HL-60 (cell line): Measurements from ENCODE around the gene GIPC1.

Experiments used
- DNase-seq, 2 experiments: peaks; one replicate each; pipeline ENCODE4 v3.0.0-alpha.2; 2010 to 2020; ENCODE audit warnings: low read depth in 1 of 2, low spot score in 1 of 2
- H3K27ac ChIP-seq: fragments of 250-450 bp; sonication (Bioruptor Pico); replicated peaks from 2 replicates; pipeline ENCODE4 v1.5.1; 2020; ENCODE audit warnings: mild to moderate bottlenecking, moderate library complexity
- H3K27me3 ChIP-seq: fragments of 250-450 bp; sonication (Bioruptor Pico); 2 replicates; pipeline ENCODE4 v1.5.1; 2021; ENCODE audit warnings: mild to moderate bottlenecking, moderate library complexity; ENCODE audit not compliant: insufficient read depth, poor library complexity, severe bottlenecking
- H3K4me3 ChIP-seq: replicated peaks from 2 replicates; pipeline ENCODE4 v1.5.1; 2011; ENCODE audit warnings: mild to moderate bottlenecking, control low read depth, low read length; ENCODE audit not compliant: insufficient read depth
- GABPA ChIP-seq: IDR thresholded peaks from 2 replicates; pipeline ENCODE4 v1.6.1; 2012; ENCODE audit warnings: low read depth
- POLR2AphosphoS5 ChIP-seq: IDR thresholded peaks from 2 replicates; pipeline ENCODE4 v1.6.1; 2012; ENCODE audit warnings: low read depth
- SPI1 ChIP-seq: IDR thresholded peaks from 2 replicates; pipeline ENCODE4 v1.6.1; 2012; ENCODE audit warnings: low read depth, mild to moderate bottlenecking, borderline replicate concordance
- TF ChIP-seq, protein P1 (sequence below): IDR thresholded peaks from one replicate; pipeline ENCODE4 v1.5.1; 2011; ENCODE audit warnings: low read length, control low read depth, inconsistent platforms; ENCODE audit not compliant: insufficient read depth
- TF ChIP-seq, protein P2 (sequence below): IDR thresholded peaks from 2 replicates; pipeline ENCODE4 v1.6.1; 2012; ENCODE audit warnings: low read depth; ENCODE audit not compliant: insufficient replicate concordance

The GIPC1 gene

DNA sequence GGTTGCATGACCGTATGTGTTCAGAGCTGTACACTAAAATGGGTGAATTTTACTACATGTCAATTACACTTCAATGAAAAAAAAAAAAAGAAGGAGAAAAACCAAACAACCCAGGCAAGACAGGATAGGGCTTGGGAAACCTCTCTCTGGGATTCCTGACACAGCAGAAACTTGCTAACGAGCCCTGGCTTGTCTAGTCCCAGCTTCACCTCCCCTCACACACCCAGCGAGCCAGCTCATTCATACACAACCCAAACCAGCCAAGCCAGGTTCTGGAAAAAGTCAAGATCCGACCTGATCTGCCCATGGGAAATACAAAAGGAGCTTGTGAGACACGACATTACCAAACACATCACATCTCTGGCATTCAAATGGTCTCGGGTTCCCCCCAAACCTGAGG, 29.8 kb upstream of the GIPC1 start:
- H3K27me3 ChIP-seq: no peaks in the 10 kb centered on the region
- no peak overlapping the region for H3K4me3 ChIP-seq
- H3K27ac ChIP-seq: no peak overlapping the region
- DNase-seq: no peak
- TF ChIP-seq, protein P1, sequence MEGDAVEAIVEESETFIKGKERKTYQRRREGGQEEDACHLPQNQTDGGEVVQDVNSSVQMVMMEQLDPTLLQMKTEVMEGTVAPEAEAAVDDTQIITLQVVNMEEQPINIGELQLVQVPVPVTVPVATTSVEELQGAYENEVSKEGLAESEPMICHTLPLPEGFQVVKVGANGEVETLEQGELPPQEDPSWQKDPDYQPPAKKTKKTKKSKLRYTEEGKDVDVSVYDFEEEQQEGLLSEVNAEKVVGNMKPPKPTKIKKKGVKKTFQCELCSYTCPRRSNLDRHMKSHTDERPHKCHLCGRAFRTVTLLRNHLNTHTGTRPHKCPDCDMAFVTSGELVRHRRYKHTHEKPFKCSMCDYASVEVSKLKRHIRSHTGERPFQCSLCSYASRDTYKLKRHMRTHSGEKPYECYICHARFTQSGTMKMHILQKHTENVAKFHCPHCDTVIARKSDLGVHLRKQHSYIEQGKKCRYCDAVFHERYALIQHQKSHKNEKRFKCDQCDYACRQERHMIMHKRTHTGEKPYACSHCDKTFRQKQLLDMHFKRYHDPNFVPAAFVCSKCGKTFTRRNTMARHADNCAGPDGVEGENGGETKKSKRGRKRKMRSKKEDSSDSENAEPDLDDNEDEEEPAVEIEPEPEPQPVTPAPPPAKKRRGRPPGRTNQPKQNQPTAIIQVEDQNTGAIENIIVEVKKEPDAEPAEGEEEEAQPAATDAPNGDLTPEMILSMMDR: no peak
- no peak for TF ChIP-seq POLR2AphosphoS5
- TF ChIP-seq SPI1: no peak
- no peak for TF ChIP-seq GABPA
- TF ChIP-seq, protein P2, sequence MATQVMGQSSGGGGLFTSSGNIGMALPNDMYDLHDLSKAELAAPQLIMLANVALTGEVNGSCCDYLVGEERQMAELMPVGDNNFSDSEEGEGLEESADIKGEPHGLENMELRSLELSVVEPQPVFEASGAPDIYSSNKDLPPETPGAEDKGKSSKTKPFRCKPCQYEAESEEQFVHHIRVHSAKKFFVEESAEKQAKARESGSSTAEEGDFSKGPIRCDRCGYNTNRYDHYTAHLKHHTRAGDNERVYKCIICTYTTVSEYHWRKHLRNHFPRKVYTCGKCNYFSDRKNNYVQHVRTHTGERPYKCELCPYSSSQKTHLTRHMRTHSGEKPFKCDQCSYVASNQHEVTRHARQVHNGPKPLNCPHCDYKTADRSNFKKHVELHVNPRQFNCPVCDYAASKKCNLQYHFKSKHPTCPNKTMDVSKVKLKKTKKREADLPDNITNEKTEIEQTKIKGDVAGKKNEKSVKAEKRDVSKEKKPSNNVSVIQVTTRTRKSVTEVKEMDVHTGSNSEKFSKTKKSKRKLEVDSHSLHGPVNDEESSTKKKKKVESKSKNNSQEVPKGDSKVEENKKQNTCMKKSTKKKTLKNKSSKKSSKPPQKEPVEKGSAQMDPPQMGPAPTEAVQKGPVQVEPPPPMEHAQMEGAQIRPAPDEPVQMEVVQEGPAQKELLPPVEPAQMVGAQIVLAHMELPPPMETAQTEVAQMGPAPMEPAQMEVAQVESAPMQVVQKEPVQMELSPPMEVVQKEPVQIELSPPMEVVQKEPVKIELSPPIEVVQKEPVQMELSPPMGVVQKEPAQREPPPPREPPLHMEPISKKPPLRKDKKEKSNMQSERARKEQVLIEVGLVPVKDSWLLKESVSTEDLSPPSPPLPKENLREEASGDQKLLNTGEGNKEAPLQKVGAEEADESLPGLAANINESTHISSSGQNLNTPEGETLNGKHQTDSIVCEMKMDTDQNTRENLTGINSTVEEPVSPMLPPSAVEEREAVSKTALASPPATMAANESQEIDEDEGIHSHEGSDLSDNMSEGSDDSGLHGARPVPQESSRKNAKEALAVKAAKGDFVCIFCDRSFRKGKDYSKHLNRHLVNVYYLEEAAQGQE: no peak

DNA sequence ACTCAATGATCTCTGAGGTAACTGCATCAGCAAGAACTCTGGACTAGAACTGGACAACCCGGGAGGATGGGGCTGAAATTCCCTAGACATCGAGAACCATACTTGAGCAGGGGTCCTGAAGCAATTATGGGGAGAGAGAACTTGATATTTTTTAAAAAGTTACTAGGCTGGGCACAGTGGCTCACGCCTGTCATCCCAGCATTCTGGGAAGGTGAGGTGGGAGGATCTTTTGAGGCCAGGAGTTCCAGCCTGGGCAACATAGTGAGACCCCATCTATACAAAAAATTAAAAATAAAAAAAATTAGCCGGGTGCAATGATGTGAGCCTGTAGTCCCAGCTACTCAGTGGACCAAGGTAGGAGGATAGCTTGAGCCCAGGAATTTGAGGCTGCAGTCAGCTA, 24.6 kb upstream of the GIPC1 start:
- H3K27me3 ChIP-seq: no peaks in the 10 kb centered on the region
- DNase-seq: no peak
- no peak overlapping the region for H3K27ac ChIP-seq
- TF ChIP-seq SPI1: no peak
- no peak for TF ChIP-seq GABPA
- TF ChIP-seq POLR2AphosphoS5: no peak
- TF ChIP-seq, protein P2: no peak
- TF ChIP-seq, protein P1: no peak
- H3K4me3 ChIP-seq: no peak overlapping the region

DNA sequence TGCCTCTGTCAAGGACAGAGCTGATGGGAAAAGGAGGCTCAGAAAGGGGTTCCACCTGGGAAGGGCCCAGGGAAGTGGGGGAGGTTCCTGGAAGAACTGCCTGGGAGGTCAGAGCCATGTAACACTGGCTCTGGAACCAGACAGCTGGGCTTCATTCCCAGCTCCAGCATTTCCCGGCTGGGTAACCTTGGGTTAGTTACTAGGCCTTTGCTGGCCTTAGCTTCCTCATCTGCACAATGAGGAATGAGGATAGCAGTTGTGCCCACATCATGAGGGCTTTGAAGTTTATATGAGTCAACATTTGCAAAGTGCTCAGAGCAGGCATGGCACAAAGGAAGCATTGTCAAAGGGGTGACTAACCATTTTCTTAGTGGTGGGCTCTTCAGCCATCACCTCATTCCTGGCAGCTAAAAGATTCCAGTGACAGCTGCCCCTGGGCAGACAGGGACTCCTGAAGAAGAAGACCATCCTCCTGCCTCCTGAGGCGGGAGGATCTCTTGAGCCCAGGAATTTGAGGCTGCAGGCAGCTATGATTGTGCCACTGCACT, 24.0 kb upstream of the GIPC1 start:
- TF ChIP-seq, protein P1: no peak
- no peak for TF ChIP-seq POLR2AphosphoS5
- TF ChIP-seq GABPA: no peak
- no peak for TF ChIP-seq SPI1
- TF ChIP-seq, protein P2: no peak
- Histone ChIP-seq H3K4me3 (no peak overlapping the region), H3K27ac (peak overlapping the region; percentile 36; the same call in 1 of the 2 replicates), H3K27me3 (no peaks in the 10 kb centered on the region)
- DNase-seq: no peak
